ENCODE measurements around the gene AFG1L.
"Not testable (repeated sequence)": the region's sequence is repeated elsewhere in the genome, so short reads cannot be mapped to it uniquely, and the experiment has no call there.

The AFG1L gene

GRCh38 chr6:108288742-108289141, 6.1 kb upstream of the AFG1L start:
- DNase-seq (ENCODE audit: low read depth): no peak

- no peak for DNase-seq (ENCODE audit: low read depth)
Observed at GRCh38 chr6:108291091-108291490, 3.8 kb upstream of the AFG1L start.

- DNase-seq (ENCODE audit: low read depth): not testable (repeated sequence)
Observed at GRCh38 chr6:108292561-108292960, 2.3 kb upstream of the AFG1L start.

GRCh38 chr6:108293527-108294296, 1.1 kb upstream of the AFG1L start:
- no peak for DNase-seq (ENCODE audit: low read depth)

- no peak for DNase-seq (ENCODE audit: low read depth)
Observed at GRCh38 chr6:108294297-108294726, 542 bp upstream of the AFG1L start.

GRCh38 chr6:108295676-108296075, 822 bp downstream of the AFG1L start:
- DNase-seq (ENCODE audit: low read depth): no peak

GRCh38 chr6:108302386-108302785, 7.5 kb downstream of the AFG1L start:
- DNase-seq (ENCODE audit: low read depth): no peak

- no peak for DNase-seq (ENCODE audit: low read depth)
Observed at GRCh38 chr6:108304646-108305045, 9.8 kb downstream of the AFG1L start.

- not testable (repeated sequence) for DNase-seq (ENCODE audit: low read depth)
Observed at GRCh38 chr6:108308641-108309040, 13.8 kb downstream of the AFG1L start.

- no peak for DNase-seq (ENCODE audit: low read depth)
Observed at GRCh38 chr6:108309844-108310243, 15.0 kb downstream of the AFG1L start.

- DNase-seq (ENCODE audit: low read depth): no peak
Observed at GRCh38 chr6:108312605-108313004, 17.8 kb downstream of the AFG1L start.

GRCh38 chr6:108321253-108321747, 26.4 kb downstream of the AFG1L start:
- DNase-seq (ENCODE audit: low read depth): no peak

- DNase-seq (ENCODE audit: low read depth): no peak
Observed at GRCh38 chr6:108322728-108323127, 27.9 kb downstream of the AFG1L start.

- no peak for DNase-seq (ENCODE audit: low read depth)
Observed at GRCh38 chr6:108323710-108324466, 29.0 kb downstream of the AFG1L start.

- DNase-seq (ENCODE audit: low read depth): not testable (repeated sequence)
Observed at GRCh38 chr6:108330221-108330785, 35.4 kb downstream of the AFG1L start.

GRCh38 chr6:108330806-108331205, 36.0 kb downstream of the AFG1L start:
- no peak for DNase-seq (ENCODE audit: low read depth)

GRCh38 chr6:108331982-108332381, 37.1 kb downstream of the AFG1L start:
- no peak for DNase-seq (ENCODE audit: low read depth)

GRCh38 chr6:108336971-108337370, 42.1 kb downstream of the AFG1L start:
- no peak for DNase-seq (ENCODE audit: low read depth)

- DNase-seq (ENCODE audit: low read depth): no peak
Observed at GRCh38 chr6:108337721-108338120, 42.9 kb downstream of the AFG1L start.

GRCh38 chr6:108341372-108341771, 46.5 kb downstream of the AFG1L start:
- DNase-seq (ENCODE audit: low read depth): no peak

GRCh38 chr6:108343894-108344293, 49.0 kb downstream of the AFG1L start:
- DNase-seq (ENCODE audit: low read depth): no peak

- DNase-seq (ENCODE audit: low read depth): no peak
Observed at GRCh38 chr6:108348655-108349349, 53.9 kb downstream of the AFG1L start.
